B cell (primary cell): ENCODE measurements around the gene PRKAB1. TPM values are rescaled to one million over a fixed set of nuclear protein-coding genes. Genes with fewer than 3 reads are reported as not detected.

Source experiments
- ATAC-seq: fragments of 200-7000 bp; cut with Tn5 transposase; one replicate; pipeline ENCODE4 v1.10.0; 2021; ENCODE audit warnings: low read depth, mild to moderate bottlenecking, moderate number of reproducible peaks, moderate library complexity
- CTCF ChIA-PET: fragments of 350-600 bp; sonication (Branson Sonifier 250); formaldehyde crosslinking; loops from one replicate; lab custom pipeline; 2021; ENCODE audit warnings: antibody characterized with exemption, inconsistent platforms; lab: Charles Lee
- POLR2A ChIA-PET: fragments of 350-600 bp; sonication (Branson Sonifier 250); formaldehyde crosslinking; loops from one replicate; lab custom pipeline; 2021; ENCODE audit warnings: antibody characterized with exemption; lab: Charles Lee
- DNase-seq: peaks from one replicate; pipeline ENCODE4 v3.0.0; 2013
- H2AFZ ChIP-seq: 2 replicates; pipeline ENCODE4 v1.6.1; 2012; ENCODE audit warnings: mild to moderate bottlenecking, low read depth, low read length; ENCODE audit not compliant: insufficient read depth, poor library complexity, severe bottlenecking
- H3K27ac ChIP-seq, 2 donors: 1 replicate in 1 of 2; 2 replicates in 1 of 2; pipeline ENCODE4 v1.5.1; 2012 to 2013; ENCODE audit warnings: low read length in 2 of 2, mild to moderate bottlenecking in 2 of 2, moderate library complexity in 1 of 2
- H3K27me3 ChIP-seq, 4 experiments: fragments of 200-600 bp in 1 of 4; sonication (generic) in 1 of 4; replicated peaks in 1 of 4; 1 replicate in 2 of 4; 2 replicates in 2 of 4; pipeline versions ENCODE4 v1.6.1 to v1.7.0; 2013 to 2016; ENCODE audit warnings: low read length in 3 of 4, mild to moderate bottlenecking in 2 of 4, mixed read lengths in 1 of 4, moderate library complexity in 1 of 4; ENCODE audit not compliant: insufficient read depth in 4 of 4, control insufficient read depth in 3 of 4; ENCODE audit errors: control extremely low read depth in 1 of 4
- H3K36me3 ChIP-seq, 2 experiments: replicated peaks in 1 of 2; 1 replicate in 1 of 2; 2 replicates in 1 of 2; pipeline versions ENCODE4 v1.6.1 to v1.7.1; 2013; ENCODE audit warnings: low read length in 1 of 2; ENCODE audit not compliant: insufficient read depth in 2 of 2, control insufficient read depth in 1 of 2; ENCODE audit errors: control extremely low read depth in 1 of 2, extremely low read depth in 1 of 2
- H3K4me1 ChIP-seq, 2 donors: fragments of 200-600 bp in 1 of 2; sonication (generic) in 1 of 2; 1 replicate in 1 of 2; 2 replicates in 1 of 2; pipeline versions ENCODE4 v1.5.1 to v1.6.1; 2013 to 2017; ENCODE audit warnings: low read length in 2 of 2; ENCODE audit not compliant: control insufficient read depth in 2 of 2, insufficient read depth in 2 of 2
- H3K4me2 ChIP-seq: replicated peaks from 2 replicates; pipeline ENCODE3; 2012; ENCODE audit warnings: mild to moderate bottlenecking, low read depth, low read length; ENCODE audit not compliant: poor library complexity, severe bottlenecking
- H3K4me3 ChIP-seq, 5 experiments: fragments of 200-600 bp in 1 of 5; sonication (generic) in 1 of 5; 1 replicate in 3 of 5; 2 replicates in 2 of 5; pipeline versions ENCODE4 v1.5.1 to v1.7.0; 2011 to 2016; ENCODE audit warnings: low read length in 4 of 5, mild to moderate bottlenecking in 4 of 5, low read depth in 2 of 5, control low read depth in 1 of 5, moderate library complexity in 1 of 5; ENCODE audit not compliant: insufficient read depth in 1 of 5; ENCODE audit errors: control extremely low read depth in 1 of 5, extremely low read depth in 1 of 5
- H3K79me2 ChIP-seq: fragments of 200-600 bp; sonication (generic); one replicate; pipeline ENCODE4 v1.6.0; 2016; ENCODE audit warnings: low read length; ENCODE audit not compliant: control insufficient read depth, insufficient read depth
- H3K9ac ChIP-seq: fragments of 200-600 bp; sonication (generic); 2 replicates; pipeline ENCODE4 v1.6.1; 2017; ENCODE audit warnings: mild to moderate bottlenecking, low read length, moderate library complexity
- H3K9me3 ChIP-seq, 3 donors: one replicate each; pipeline versions ENCODE4 v1.6.1 to v1.7.1; 2013; ENCODE audit warnings: low read length in 2 of 3; ENCODE audit not compliant: control insufficient read depth in 2 of 3, insufficient read depth in 1 of 3; ENCODE audit errors: control extremely low read depth in 1 of 3
- H4K20me1 ChIP-seq: 2 replicates; pipeline ENCODE4 v1.6.0; 2012; ENCODE audit warnings: mild to moderate bottlenecking, low read length; ENCODE audit not compliant: insufficient read depth, control insufficient read depth, poor library complexity, severe bottlenecking
- H3K27ac Mint-ChIP-seq: one replicate; pipeline ENCODE4 v1.8.0; 2021; ENCODE audit warnings: mixed read lengths
- H3K27me3 Mint-ChIP-seq: one replicate; pipeline ENCODE4 v1.8.0; 2021; ENCODE audit warnings: mixed read lengths
- H3K4me1 Mint-ChIP-seq: one replicate; pipeline ENCODE4 v1.8.0; 2021; ENCODE audit warnings: mixed read lengths
- H3K4me3 Mint-ChIP-seq: one replicate; pipeline ENCODE4 v1.8.0; 2021; ENCODE audit warnings: mixed read lengths
- H3K9me3 Mint-ChIP-seq: one replicate; pipeline ENCODE4 v1.8.0; 2022; ENCODE audit warnings: mixed read lengths; ENCODE audit not compliant: insufficient read depth
- EZH2 ChIP-seq: IDR thresholded peaks from 2 replicates; pipeline ENCODE4 v1.6.1; 2012; ENCODE audit warnings: borderline replicate concordance, low read depth, mild to moderate bottlenecking, moderate library complexity, low read length; ENCODE audit not compliant: insufficient read depth, poor library complexity, severe bottlenecking
- WGBS: methylation state at CpG from one replicate; pipeline ENCODE4 v1.1.5; 2013; ENCODE audit warnings: missing lambda C conversion rate; ENCODE audit not compliant: insufficient coverage; 5-methylcytosine and 5-hydroxymethylcytosine counted together
- intact Hi-C: fragments of 100-400 bp; cut with micrococcal nuclease; formaldehyde crosslinking; loops from one replicate; pipeline ENCODE4 v1.10.0; 2022
- polyA plus RNA-seq: library from polyadenylated mRNA; depleted of rRNA; stranded (reverse); fragments of >200 nt; gene quantifications from 2 replicates; pipeline ENCODE4 v1.2.3, GENCODE V29; 2012
- total RNA-seq, 2 donors: library from RNA; stranded (reverse); fragments of 120-200 nt in 1 of 2; gene quantifications; 1 replicate in 1 of 2; 2 replicates in 1 of 2; pipeline versions ENCODE4 v1.2.3 to v1.2.4, GENCODE V29; 2013 to 2022
- TF ChIP-seq, protein P1 (sequence below): fragments of 200-600 bp; IDR thresholded peaks from one replicate; pipeline ENCODE4 v1.8.0; 2022; ENCODE audit warnings: antibody characterized with exemption, mild to moderate bottlenecking

PRKAB1 gene
- total and polyA plus RNA-seq, 2 donors (not counting 1 experiment from before 2014, with no cell fraction given), result 36.4 to 56.4 TPM

GRCh38 chr12:119664642-119665041 lies 3.3 kb upstream of the PRKAB1 start:
- WGBS, result no CpG with 5 or more reads among the region's 1 CpG
- TF ChIP-seq, protein P1, sequence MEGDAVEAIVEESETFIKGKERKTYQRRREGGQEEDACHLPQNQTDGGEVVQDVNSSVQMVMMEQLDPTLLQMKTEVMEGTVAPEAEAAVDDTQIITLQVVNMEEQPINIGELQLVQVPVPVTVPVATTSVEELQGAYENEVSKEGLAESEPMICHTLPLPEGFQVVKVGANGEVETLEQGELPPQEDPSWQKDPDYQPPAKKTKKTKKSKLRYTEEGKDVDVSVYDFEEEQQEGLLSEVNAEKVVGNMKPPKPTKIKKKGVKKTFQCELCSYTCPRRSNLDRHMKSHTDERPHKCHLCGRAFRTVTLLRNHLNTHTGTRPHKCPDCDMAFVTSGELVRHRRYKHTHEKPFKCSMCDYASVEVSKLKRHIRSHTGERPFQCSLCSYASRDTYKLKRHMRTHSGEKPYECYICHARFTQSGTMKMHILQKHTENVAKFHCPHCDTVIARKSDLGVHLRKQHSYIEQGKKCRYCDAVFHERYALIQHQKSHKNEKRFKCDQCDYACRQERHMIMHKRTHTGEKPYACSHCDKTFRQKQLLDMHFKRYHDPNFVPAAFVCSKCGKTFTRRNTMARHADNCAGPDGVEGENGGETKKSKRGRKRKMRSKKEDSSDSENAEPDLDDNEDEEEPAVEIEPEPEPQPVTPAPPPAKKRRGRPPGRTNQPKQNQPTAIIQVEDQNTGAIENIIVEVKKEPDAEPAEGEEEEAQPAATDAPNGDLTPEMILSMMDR, result no peak
- TF ChIP-seq EZH2, result no peak
- H3K4me1 ChIP-seq, result peaks cover 22 to 30% of the 10 kb centered on the region in 2 donors
- H3K4me1 Mint-ChIP-seq, result peaks cover 29% of the 10 kb centered on the region
- no peaks in the 10 kb centered on the region for H4K20me1 ChIP-seq
- H3K27ac ChIP-seq, result no peak overlapping the region
- H3K27me3 Mint-ChIP-seq, result no peaks in the 10 kb centered on the region
- POLR2A ChIA-PET, result no interaction called here
- no peak overlapping the region for H3K9ac ChIP-seq
- H3K4me3 ChIP-seq, result no peak overlapping the region
- H3K27ac Mint-ChIP-seq, result no peak overlapping the region
- no peaks in the 10 kb centered on the region for H3K36me3 ChIP-seq
- ATAC-seq (no peak), DNase-seq (no peak)
- no peaks in the 10 kb centered on the region for H3K9me3 Mint-ChIP-seq
- H3K27me3 ChIP-seq, result no peaks in the 10 kb centered on the region
- CTCF ChIA-PET, result interaction anchor here (0.8 to 1.0 kb wide), 2 partner anchors 8 to 11 kb away, joined by 3 read pairs; no protein-coding TSS in a partner anchor
- no peak overlapping the region for H3K4me3 Mint-ChIP-seq
- peaks cover 16% of the 10 kb centered on the region for H3K79me2 ChIP-seq
- H2AFZ ChIP-seq, result no peak overlapping the region
- intact Hi-C loops, result loop anchor here (5.0 kb wide), 2 partner anchors 323 to 1527 kb away; partner anchors contain the start of genes BICDL1 and PEBP1
- H3K4me2 ChIP-seq, result no peak overlapping the region
- H3K9me3 ChIP-seq, result no peaks in the 10 kb centered on the region

- peaks cover 0 to 2% of the 10 kb centered on the region in 2 experiments for H3K36me3 ChIP-seq
- peaks cover 28 to 36% of the 10 kb centered on the region in 2 donors for H3K4me1 ChIP-seq
- ChIA-PET POLR2A (no interaction called here), CTCF (interaction anchor here (1.0 to 1.1 kb wide), 4 partner anchors 9 to 1483 kb away, joined by 3 read pairs; no protein-coding TSS in a partner anchor)
- H4K20me1 ChIP-seq, result no peaks in the 10 kb centered on the region
- 90% methylated on average over 3 of the region's 4 CpGs for WGBS
- Mint-ChIP-seq H3K9me3 (no peaks in the 10 kb centered on the region), H3K27me3 (no peaks in the 10 kb centered on the region), H3K27ac (no peak overlapping the region), H3K4me3 (no peak overlapping the region), H3K4me1 (peaks cover 36% of the 10 kb centered on the region)
- H3K9ac ChIP-seq, result peak overlapping the region; percentile 64
- H3K79me2 ChIP-seq, result peaks cover 16% of the 10 kb centered on the region
- H3K27me3 ChIP-seq, result no peaks in the 10 kb centered on the region
- peak overlapping the region; percentile 91 for H2AFZ ChIP-seq
- DNase-seq (no peak), ATAC-seq (no peak)
- no peaks in the 10 kb centered on the region for H3K9me3 ChIP-seq
- H3K4me2 ChIP-seq, result peak overlapping the region; percentile 89
- H3K4me3 ChIP-seq, result no peak overlapping the region
- H3K27ac ChIP-seq, result peak overlapping the region in 1 of 2 donors; percentile 60
- no peak for TF ChIP-seq EZH2
- TF ChIP-seq, protein P1, result no peak
- intact Hi-C loops, result loop anchor here (5.0 kb wide), 2 partner anchors 322 to 1528 kb away; partner anchors contain the start of genes BICDL1 and PEBP1
These were observed 2.6 kb upstream of the PRKAB1 start for GRCh38 chr12:119665164-119665929.
